D341Med (cell line): ENCODE measurements around the gene RABGAP1L.
"Not testable (repeated sequence)": the region's sequence is repeated elsewhere in the genome, so short reads cannot be mapped to it uniquely, and the experiment has no call there.

Experiments
- DNase-seq: peaks from one replicate; pipeline ENCODE4 v3.0.0; 2012; ENCODE audit warnings: low spot score

The RABGAP1L gene

GRCh38 chr1:175044591-175044990 lies 885.3 kb downstream of the RABGAP1L start:
- DNase-seq: not testable (repeated sequence)
